ENCODE measurements around the gene NFIX.
"Not testable (repeated sequence)": the region's sequence is repeated elsewhere in the genome, so short reads cannot be mapped to it uniquely, and the experiment has no call there.

The NFIX gene

DNA sequence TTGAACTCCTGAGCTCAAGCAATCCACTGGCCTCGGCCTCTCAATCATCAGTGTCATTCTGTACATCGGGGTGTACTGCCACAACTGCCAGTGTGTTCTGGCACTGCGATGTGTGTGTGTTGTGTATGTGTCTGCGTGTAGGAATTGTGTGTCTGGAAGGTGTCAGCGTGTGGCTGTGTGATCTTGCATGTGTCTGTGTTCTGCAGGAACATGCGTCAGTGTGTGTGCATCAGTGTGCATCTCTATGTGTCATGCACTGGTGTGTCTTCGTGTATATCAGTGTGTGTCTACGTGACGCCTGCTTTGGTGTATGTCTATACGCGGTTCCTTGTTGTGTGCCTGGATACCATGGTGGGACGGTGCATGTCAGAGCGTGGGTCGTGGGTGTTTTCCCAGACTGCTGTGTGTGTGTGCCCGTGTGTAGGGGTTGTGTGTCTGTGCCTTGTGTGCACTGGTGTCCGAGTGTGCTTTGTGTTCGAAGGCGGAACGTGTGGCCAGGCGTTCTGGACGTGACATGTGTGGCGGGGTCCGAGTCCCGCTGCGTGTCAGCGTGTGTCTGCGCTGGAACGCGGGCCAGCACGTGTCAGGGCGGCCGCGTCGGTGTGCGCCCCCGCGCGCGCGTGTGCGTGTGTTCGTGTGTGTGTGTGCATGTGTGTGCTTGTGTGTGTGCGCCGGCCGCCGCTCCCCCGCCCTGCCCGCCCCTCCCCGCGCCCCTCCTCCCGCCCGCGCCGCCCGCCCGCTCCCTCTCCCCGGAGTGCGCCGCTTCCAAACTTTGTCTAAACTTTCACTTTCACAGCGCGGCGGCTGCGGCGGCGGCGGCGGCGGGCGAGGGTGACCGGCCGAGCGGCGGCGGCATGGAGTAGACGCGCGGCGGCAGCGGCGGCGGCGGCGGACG is at the start of gene NFIX:
Gene NFIX, plus strand, starts transcription at position 775 of the 895 bp plus-strand sequence. CDS start 363 bp downstream, outside the sequence.
- DNase-seq, result peak; percentile 29

DNA sequence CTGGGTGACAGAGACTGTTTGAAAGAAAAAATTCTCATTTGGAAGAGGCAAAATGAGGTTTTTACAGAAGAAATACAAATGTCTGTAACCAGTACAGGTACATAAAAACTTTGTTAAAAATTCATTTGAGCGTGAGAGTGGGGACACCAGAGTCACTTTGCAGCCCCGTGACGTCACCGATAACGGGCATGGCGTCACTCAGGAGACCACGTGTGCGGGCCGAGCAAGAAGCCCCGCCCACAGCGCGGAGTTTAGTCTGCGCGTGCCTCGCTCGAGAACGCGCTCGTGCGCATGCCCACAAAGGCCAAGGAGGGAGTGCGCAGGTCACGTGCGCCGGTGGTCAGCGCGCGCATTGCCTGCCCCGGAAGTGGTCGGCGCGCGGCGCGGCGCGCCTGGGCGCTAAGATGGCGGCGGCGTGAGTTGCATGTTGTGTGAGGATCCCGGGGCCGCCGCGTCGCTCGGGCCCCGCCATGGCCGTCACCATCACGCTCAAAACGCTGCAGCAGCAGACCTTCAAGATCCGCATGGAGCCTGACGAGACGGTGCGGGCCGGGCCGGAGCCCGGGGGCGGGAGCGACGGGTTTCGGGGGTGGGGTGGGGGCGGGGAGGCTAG is 49.7 kb upstream of the NFIX start, which contains the start of gene RAD23A:
Gene RAD23A, plus strand, starts transcription at position 384 of the 613 bp plus-strand sequence. Its CDS starts 87 bp downstream, at position 471.
- peak; percentile 99 for DNase-seq

DNA sequence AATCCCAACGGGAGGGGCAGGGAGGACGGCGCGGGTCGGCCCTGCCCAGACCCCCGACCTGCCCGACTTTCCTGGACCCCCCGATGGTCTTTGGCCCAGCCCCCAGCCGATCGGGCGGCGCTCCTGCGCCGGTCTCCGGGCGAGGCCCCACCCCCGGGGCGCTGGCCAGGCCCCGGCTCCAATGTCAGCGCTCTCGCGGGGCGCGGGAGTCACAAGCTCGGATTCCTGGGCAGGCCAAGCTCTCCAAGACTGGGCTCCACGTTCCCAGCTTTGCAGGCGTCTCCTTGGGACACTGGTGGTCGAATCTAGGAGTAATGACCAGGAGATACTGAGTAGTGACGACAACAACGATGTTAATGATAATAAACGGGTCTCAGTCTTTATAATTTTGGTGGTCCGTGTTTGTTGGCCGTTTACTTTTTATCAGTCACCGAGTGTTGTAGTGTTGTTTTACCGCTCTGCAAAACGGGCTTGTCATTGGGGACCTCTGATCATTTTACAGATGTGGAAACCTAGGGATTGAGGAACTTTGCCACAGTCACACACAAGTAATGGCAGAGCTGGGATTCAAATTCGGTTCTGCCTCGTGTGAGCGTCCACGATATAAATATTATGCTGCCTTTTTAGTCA is 49.1 kb upstream of the NFIX start:
- DNase-seq, result peak; percentile 78

GRCh38 chr19:12946731-12947496 is 48.4 kb upstream of the NFIX start:
- DNase-seq, result no peak

DNA sequence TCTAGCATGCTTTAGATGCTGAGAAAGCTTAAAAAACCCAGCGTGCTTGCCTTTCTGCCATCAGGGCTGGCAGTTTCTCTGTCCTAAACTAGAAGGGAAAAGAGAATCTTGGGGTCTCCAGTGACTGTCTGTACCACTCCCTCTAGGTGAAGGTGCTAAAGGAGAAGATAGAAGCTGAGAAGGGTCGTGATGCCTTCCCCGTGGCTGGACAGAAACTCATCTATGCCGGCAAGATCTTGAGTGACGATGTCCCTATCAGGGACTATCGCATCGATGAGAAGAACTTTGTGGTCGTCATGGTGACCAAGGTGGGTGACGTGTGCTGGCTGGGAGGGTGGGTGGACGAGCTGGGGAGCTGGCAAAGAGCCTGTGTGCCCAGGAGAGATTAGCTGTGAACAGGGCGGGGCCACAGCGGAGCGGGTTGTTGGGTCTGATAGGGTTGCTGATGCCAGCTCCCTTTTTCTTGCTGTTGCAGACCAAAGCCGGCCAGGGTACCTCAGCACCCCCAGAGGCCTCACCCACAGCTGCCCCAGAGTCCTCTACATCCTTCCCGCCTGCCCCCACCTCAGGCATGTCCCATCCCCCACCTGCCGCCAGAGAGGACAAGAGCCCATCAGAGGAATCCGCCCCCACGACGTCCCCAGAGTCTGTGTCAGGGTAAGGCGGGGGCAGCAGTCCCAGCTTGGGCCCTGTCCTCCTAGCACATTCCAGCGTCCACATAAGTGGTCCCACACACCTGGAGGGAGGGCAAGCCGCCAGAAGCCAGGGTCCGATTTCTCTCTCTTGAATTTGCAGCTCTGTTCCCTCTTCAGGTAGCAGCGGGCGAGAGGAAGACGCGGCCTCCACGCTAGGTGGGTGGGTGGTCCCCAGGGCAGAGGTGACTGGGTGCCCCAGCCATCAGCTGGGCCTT is 47.3 kb upstream of the NFIX start:
- DNase-seq, result no peak

- no peak for DNase-seq
Measured at GRCh38 chr19:12948612-12949362, 46.5 kb upstream of the NFIX start.

GRCh38 chr19:12949363-12950283 is 45.7 kb upstream of the NFIX start:
- DNase-seq, result no peak

- not testable (repeated sequence) for DNase-seq
Measured at GRCh38 chr19:12952050-12952449, 43.2 kb upstream of the NFIX start.

DNA sequence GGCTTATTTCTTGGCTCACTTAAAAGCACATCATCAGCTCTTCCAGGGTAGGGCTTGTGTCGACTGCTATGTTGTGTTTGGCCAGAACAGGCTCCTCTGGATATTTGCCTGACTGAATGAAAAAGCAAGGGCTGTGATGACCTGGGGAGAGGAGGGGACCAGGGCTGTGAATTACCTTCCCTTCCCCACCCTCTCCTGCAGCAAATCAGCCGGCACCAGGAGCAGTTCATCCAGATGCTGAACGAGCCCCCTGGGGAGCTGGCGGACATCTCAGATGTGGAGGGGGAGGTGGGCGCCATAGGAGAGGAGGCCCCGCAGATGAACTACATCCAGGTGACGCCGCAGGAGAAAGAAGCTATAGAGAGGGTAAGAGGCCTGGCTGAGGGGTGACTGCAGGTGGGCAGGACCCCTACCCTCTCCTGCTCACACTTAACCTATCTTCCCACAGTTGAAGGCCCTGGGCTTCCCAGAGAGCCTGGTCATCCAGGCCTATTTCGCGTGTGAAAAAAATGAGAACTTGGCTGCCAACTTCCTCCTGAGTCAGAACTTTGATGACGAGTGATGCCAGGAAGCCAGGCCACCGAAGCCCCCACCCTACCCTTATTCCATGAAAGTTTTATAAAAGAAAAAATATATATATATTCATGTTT is 42.7 kb upstream of the NFIX start:
- DNase-seq, result no peak

GRCh38 chr19:12953138-12953798 is 42.0 kb upstream of the NFIX start:
- DNase-seq, result no peak

GRCh38 chr19:12953799-12954611 is 41.3 kb upstream of the NFIX start:
- no peak for DNase-seq

GRCh38 chr19:12954612-12954962 is 40.7 kb upstream of the NFIX start:
- DNase-seq, result no peak

GRCh38 chr19:12955575-12955974 is 39.7 kb upstream of the NFIX start:
- not testable (repeated sequence) for DNase-seq

DNA sequence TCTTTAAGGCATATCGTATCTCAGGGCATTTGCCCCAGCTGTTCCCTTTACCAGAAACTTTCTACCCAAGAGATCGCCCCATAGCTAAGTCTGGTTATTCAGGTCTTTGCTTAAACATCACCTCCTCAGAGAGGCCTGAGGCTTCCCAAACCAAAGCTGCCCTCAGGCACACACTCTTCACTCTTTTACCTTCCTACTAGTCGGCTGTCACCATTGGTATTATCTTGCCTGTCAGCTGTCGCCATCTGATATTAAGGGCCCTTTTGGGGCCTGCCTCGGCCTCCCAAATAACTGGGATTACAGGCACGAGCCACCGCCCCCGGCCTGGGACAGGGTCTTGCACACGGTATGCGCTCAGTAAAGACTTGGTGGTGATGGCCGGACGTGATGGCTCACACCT is 39.3 kb upstream of the NFIX start:
- no peak for DNase-seq

DNA sequence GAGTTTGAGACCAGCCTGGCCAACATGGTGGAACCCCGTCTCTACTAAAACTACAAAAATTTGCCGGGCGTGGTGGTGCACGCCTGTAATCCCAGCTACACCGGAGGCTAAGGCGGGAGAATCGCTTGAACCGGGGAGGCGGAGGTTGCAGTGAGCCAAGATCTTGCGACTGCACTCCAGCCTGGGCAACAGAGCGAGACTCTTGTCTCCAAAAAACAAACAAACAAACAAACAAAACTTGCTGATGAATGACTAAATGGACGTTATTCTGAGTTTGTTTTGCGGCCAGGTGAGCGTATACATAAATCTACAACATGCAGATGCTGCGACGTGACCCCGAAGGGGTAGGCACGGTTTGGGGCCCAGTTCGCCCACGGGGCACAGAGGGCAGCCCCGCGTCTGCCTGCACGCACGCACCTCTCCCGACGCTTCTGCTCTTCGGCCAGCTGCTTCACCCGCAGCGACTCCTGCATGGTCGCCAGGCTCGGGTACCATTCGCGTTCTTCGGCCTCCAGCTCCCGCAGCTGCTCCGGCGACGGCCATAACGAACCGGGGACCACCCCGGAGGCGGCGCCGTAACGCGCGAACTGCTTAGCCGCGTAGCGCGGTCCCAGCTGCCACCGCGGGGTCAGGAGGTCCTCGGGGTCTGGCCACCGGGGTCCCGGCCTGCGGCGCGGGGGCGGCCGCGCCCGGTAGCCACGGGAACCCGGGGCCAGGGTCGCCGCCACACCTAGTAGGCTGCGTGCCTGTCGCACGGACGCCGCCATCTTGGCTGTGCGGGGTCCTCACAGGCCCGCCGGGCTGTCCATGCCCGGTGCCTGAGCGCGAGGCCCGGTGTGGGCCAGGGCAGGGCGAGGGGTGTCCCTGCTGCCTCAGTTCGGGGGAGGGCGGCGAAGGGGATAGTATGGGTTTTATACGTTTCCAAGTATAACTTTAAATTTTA is 38.6 kb upstream of the NFIX start, which contains the start of gene GADD45GIP1:
Gene GADD45GIP1, minus strand, starts transcription at position 778 of the 943 bp plus-strand sequence. Its CDS starts 11 bp downstream, at position 767.
- peak; percentile 93 for DNase-seq

GRCh38 chr19:12957389-12957952 is 37.8 kb upstream of the NFIX start:
- not testable (repeated sequence) for DNase-seq

All from activated CD4-positive, alpha-beta T cell treated with anti-CD3 and anti-CD28 coated beads, Interleukin-10, Interleukin-2, amounts not matched to agents 100 ng/mL and 50 ng/mL, durations not matched to agents 16 hours and 8 hours (primary cell).